DMS153 (cell line): ENCODE results near the gene ACADSB.

Experiments used
- DNase-seq: peaks from one replicate; lab custom pipeline; 2025; lab: John Stamatoyannopoulos, UW

The ACADSB gene

DNA sequence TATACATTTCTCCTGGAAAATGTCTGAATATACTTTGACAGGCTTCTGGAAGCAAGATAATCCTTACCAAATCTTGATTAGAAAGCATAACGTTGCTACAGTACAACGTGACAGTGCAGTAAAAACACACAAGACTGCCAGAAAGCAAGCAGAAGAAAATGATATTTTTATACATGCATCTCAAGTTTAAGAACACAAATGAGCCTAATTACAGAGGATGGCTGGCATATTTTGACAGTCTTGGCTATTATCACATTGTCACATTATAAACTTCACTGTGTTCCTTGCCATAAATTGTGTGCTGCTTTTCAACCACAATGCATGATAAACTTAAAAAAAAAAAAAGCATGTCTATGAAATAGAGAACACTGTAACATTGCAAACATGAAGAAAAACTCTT, 4.5 kb upstream of the ACADSB start:
- DNase-seq = no peak

DNA sequence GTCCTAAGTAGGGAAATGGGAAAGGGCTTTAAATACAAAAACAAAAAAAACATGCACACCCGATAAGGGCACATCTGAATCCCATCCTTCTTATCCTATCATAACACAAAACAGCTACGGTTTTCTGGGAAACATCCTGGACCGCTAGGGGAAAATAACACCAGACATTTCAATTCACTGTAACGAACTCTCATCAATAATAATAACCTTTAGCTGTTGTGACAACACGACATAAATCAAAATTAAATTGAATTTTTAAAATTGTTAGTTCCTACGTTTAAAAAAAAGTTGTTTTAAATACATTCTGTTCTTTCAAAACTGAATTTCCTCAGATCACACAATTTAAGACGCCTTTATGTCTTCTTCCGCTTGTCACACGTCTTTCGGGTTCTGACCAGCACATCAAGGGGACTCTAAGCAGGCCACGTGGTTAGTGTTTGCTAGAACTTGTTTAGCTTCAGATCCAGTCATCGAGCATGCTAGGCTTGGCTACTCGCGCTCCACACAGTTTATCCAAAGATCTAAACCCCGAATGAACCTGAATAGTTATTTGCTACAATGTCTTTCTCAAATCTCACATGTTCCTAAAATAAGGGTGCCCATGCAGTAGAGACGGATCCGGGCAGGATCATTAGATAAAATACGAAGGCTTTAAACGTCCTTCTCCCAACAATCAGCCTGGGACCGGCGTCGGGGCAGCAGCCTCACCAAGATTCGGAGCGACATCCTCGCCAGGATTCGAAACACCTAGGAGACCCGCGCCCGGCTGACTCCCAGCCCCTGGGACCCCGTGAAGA, 1.1 kb upstream of the ACADSB start:
- no peak for DNase-seq

DNA sequence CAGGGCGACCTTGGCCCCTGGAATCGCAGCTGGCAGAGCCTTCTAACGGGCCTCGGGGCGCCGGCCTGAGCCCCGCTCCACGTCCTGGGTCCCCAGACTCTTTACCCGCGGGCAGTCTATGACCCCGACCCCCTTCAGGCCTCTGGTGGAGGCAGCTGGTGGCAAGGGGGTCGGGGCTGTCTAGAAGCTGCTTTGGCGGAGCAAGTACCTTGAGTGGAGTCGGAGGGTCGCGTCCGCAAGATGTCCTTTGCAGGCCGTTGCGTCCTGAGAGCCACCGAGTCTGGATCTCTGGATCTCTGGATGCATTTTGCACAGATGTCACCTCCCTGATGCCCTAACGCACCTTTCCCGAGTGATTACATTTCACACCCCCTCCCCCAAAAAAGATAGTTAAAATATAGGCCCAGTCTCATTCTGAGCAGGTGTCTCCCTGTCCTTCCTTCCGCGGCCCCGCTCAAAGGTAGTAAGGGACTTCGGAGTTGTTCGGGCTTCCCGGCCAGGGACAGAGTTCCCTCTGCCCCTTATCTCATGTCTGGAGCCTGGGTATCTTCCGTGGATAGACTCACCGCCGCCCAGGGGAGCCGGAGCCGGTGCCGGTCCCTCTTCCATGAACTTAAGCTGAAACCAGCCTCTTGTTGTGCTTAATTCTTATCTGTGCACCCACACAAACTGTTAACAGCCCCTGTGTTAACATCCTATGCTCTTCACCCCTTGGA, 457 bp downstream of the ACADSB start:
- no peak for DNase-seq

DNA sequence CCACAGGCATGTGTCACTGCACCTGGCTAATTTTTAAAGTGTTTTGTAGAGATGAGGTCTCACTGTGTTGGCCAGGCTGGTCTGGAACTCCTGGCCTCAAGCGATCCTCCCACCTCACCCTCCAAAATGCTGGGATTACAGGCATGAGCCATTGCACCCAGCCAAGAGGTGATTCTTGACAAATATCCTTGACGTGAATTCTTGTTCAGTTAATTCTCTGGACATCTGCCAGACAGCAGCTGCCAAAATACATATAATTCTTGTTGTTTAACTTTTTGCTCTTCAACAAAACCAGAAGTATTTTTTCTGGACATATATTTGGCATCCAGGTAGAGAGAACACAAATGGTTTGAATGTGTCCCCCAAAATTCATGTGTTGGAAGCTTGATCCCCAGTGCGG, 3.2 kb downstream of the ACADSB start:
- DNase-seq = no peak

DNA sequence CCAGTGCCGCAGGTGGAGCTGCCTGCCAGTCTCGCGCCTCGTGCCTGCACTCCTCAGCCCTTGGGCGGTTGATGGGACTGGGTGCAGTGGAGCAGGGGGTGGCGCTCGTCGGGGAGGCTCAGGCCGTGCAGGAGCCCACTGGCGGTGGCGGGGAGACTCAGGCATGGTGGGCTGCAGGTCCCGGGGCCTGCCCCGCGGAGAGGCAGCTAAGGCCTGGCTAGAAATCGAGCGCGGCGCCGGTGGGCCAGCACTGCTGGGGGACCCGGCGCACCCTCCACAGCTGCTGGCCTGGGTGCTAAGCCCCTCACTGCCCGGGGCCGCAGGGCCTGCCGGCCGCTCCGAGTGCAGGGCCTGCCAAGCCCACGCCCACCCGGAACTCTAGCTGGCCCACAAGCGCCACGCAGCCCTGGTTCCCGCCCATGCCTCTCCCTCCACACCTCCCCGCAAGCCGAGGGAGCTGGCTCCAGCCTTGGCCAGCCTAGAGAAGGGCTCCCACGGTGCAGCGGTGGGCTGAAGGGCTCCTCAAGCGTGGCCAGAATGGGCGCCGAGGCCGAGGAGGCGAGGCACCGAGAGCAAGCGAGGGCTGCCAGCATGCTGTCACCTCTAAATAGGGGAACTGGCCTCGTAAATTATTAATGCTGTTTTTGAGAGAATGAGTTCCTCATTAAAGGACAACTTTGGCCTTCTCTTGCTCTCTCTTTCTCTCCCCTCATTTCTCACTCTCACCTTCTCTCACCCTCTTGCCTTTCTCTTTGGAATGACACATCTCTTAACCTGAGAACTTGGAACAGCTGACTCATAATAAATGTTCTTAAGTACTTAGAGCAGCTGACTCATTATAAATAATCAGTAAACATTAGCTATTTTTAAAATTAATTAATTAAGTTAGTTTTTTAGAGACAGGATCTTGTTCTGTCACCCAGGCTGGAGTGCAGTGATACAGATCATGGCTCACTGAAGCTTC, 4.9 kb downstream of the ACADSB start:
- no peak for DNase-seq

DNA sequence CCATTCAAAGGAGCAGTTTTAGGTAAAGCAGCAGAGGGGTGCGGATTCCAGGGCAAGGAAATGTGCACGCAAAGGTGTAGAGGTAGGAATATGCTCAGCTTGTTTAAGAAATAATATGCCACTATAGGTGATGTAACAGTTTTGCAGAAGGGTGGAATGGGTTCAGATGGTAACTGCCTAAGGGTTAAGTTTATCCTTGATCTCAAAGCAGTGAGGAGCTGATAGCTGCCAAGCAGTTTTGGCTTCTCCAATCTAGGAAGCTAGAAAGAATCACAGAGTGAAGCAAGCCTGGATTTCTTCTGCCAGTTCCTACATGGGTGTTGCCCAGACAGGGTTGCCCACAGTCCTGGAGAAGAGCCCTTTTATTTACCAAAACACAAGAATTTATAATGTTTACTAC, 6.0 kb downstream of the ACADSB start:
- DNase-seq = no peak

DNA sequence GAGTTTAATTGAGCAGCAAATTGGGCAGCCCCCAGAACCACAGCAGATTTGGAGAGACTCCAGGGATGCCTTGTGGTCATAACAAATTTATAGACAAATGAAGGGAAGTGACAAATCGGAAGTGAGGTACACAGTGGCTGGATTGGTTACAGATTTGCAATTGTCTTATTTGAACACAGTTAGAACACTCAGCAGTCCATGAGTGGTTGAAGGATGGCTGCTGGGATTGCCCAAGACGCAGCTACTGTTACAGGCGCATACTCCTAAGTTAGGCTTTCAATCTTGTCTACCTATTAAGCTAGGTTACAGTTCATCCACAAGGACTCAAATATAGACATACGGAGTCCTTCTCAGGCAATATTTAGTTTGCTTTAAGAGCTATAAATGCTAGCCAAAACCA, 7.4 kb downstream of the ACADSB start:
- DNase-seq = no peak

DNA sequence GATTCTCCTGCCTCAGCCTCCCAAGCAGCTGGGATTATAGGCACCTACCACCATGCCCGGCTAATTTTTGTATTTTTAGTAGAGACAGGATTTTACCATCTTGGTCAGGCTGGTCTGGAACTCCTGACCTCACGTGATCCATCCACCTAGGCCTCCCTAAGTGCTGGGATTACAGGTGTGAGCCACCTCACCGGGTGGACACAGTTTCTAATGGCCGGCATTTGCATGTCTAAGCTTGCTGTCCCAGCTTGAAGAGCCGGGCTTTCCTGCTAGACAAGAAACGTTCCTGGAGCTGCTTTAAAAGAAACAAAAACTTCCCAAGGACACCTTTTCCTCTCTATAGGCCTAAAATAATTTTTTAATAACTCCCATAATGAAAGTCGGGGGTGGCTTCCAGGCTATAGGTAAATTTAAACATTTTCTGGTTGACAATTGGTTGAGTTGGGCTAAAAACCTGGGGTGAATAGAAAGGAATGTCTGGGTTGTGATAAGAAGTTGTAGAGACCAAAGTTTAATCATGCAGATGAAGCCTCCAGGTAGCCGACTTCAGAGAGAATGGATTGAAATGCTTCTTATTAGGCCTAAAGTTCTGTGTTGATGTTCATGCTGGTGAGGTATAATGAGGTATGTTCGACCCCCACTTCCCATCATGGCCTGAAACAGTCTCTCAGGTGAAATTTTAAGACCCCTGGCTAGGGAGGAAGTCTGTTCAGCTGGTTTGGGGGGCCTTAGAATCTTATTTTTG, 8.8 kb downstream of the ACADSB start:
- no peak for DNase-seq

DNA sequence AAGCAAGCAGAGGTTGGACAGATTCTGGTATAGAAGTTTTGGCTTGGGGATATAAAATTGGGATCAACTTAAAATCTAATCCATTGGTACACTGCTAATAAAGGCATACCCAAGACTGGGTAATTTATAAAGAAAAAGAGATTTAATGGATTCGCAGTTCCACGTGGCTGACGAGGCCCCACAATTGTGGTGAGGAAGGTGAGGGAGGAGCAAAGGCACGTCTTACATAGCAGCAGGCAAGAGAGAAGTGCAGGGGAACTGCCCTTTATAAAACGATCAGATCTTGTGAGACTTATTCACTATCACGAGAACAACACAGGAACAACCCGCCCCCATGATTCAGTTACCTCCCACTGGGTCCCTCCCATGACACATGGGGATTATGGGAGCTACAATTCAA, 9.7 kb downstream of the ACADSB start:
- DNase-seq = no peak

DNA sequence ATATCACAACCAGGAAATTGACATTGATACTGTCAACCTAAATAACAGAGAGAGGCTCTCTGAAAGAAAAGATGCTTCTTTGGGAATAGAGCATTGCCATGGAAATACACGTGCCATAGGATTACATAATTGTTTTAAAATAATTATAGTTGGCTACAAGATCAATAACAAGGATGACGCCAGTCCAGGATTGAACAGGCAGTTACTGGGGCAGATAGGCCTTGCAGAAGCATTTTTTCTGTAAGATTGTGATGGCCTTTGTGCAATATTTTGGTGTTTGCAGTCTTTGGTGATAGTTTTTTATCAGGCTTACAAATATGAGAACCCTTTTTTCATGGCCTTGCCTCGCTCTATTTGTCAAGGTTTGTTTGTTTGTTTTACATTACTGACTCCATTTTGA, 10.5 kb downstream of the ACADSB start:
- no peak for DNase-seq

DNA sequence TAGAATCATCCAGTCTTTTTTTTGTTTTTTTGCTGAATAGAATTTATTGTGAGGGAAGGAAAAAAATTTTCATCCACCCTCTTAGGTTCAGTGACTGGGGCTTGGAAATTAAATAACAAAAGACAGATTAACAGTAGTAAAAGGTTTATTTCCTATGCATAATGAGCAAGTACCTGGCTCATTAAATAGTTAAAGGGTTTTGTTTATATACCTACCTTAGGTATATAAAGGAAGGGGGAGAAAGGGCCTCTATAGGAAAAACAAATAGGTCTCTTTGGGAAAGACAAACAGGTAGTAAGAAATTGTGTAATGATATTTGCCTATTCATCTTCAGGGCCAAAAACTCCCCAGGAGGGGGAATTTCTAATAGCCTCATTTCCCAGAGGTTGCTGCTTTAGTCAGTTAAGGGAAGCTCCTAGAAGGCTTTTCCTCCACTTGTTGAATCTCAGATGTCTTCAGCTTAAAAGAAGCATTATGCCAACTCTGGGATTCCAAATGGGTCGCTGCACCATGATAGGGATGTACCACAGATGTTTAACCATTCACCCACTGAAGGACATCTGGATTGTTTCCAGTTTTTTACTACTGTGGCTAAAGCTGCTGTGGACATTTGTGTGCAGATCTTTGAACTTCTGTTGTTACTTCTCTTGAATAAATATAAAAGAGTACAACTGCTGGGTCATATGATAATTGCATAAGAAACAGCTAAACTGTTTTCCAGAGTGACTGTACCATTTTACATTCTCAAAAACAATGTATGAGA, 11.3 kb downstream of the ACADSB start:
- DNase-seq = peak; percentile 29

DNA sequence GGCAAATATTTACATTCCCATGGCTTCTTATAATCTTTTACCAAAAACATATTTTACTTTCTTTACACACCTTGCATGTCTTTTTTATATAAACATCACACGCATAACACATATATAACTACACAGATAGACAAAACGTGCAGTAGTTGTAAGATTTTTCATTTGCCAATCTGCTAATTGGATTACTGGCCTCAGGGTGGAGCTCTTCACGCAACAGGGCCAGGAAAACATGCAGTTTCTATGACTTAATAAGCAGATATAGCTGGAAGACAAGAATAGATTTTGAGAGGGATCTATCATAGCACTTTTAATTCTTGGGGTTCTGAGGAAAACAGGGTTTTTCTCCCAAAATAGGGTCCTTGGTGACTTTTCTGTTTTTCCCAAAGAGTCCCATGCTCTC, 12.7 kb downstream of the ACADSB start:
- no peak for DNase-seq

DNA sequence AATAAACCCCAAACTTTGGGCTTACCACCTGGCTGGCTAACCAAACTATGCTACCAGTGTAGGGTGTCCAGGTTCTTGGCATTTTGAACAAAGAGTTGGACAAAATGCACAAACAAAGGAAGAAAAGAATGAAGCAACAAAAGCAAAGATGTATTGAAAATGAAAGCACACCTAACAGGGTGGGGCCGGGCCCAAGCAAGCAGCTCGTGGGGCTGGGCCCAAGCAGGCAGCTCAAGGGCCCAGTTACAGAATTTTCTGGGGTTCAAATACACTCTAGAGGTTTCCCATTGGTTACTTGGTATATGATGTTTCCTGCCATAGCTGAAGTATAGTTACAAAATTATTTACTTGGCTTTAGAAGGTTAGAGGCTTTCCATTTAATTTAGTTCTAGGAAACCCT, 15.7 kb downstream of the ACADSB start:
- DNase-seq = no peak

DNA sequence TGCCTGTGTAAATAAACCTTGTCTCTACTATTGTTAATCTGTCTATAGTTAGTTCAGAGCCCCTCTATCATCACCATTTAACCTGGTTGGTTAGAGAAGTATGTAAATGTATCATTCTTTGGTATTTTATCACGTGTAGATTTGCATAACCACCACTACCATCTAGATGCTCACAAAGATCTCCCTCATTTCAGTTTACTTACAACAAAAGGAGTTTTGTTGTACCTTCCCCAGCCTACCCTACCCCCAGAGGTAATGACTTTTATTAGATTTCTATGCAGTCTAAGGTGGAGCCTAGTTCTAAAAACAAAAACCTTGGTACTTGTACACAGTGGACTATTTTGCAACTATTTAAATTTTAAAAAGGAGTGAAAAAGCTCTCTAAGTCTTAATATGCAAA, 17.5 kb downstream of the ACADSB start:
- DNase-seq = no peak

DNA sequence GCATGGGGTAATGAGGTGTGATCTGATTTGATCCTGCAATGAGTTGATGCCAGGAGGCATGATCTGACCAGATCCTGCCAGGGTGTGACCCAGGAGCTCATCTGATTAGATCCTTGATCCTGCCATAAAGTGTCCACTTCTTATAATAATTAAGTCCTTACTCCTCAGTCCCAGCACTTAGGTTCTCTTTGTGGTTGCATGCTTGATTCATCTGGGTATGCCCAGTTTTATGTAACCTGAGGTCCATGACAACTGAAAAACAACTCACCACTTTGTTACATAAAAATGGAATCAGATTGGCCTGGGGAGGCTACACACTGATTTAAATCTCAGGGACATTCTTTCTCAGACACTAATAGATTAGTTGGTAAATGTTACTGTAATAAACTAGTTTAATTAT, 19.1 kb downstream of the ACADSB start:
- DNase-seq = no peak

DNA sequence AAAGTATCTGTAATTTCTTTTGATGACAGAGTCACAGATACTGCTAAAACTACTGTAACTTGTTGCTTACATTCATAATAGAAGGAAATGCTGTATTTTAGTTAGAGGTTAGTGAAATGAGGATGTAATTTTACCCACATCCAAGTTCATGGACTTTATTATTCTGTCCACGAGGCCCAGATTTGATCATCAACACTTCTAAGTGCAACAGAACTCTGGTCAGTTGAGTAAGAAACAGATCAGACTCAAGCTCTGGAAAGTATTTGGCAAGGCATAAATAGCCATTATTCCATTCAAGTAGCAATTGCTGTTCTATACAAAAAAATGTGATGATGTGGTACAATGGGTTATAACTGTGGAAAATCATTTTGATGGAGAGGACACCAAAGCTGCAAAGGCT, 22.3 kb downstream of the ACADSB start:
- no peak for DNase-seq

DNA sequence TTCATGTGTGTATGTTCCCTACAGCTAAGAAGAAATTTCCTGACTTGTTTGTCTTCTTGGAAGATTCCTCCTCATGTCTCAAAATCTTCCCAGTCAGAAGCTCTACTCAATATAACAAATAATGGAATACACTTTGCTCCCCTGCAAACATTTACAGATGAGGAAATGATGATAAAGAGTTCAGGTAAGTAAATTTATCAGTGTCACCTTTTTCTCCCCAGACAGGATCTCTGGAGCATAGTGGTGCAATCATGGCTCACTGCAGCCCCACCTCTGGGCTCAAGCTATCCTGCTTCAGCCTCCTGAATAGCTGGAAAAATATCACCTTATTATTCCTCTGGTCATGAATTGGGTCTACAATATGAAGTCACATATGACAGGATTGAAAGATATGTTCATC, 25.5 kb downstream of the ACADSB start:
- DNase-seq = no peak

DNA sequence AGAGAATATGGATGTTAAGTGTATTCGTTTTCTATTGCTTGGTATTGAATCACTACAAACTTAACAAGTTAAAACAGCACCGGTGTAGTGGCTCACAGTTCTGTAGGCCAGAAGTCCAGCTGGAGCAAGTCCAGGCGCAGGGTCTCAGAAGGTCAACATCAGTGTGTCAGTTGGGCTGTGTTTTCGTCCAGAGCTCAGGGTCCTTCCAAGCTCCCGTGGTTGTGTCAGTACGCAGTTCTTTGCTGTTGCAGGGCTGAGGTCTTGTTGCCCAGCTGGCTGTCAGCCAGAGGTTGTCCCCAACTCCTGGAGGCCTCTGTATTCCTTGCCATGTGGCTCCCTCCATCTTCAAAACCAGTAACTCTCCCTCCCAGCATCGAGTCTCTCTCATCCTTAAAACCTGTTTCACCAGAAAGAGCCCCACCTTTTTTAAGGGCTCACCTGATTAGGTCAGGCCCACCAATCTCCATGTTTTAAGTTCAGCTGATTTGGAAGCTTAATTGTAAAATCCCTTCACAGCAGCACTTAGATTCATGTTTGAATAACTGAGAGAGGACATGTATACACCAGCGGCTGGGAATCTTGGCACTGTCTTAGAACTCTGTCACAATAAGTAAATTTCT, 26.8 kb downstream of the ACADSB start:
- no peak for DNase-seq

DNA sequence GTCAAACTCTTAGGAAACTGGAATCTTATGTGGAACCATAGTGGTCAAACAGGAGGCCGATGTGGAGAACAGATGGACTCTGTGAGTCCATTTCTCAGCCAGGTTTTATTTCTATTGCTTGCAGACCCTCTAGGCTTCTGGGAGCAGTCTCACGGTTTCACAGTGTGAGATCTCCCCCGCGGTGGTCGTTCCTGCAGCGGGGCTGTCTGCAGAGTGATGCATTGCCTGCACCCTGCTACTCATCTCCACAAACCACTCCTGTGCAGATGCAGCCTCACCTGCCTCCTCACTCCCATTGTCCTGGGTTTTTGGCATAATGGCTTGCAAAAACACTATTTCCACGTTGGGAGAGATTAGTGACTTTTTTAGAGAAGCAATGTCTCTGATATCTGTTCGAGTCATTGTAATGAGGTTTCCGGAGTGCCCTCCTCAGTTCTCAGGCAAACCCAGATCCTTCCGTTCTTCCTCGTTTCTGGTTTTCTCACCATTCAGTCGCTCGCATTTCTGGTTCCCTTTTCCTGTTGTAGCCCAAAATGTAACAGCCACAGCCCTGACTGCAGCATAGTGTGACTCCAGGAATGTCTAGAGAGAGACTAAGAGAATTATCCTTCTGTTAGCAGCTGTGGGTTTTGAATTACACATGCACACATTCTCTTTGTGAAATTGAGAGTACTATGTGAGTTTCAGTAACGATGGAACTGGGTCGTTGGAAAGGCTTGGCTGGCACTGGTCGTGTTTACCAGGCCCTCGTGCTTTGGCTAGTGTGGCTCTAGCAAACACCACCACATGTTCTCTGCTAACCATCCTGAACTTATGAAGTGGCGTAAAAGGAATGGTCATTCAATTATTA, 30.2 kb downstream of the ACADSB start:
- DNase-seq = no peak

DNA sequence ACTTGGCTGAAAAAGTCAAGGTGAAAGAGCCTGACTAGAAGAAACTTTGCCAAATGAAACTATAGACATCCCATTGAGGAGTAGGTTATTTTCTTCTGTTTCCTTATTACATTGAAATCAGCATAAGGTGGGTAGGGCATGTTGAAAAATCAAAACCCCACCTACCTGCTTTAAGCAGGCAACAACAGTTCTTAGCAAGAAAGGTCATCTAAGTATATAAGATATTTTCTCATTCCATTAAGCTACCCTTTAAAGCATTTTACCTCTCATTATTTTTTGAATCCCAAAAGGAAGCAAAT, 30.8 kb downstream of the ACADSB start:
- no peak for DNase-seq
